OCI-LY3 (cell line): ENCODE measurements around the gene SLC25A43.

ENCODE experiments used
- H2AFZ ChIP-seq: fragments of 200-600, 300-600 bp; shearing (Covaris generic); 2 replicates; pipeline ENCODE4 v1.6.0; 2014; ENCODE audit warnings: antibody characterized with exemption, low read depth, low read length
- H3K27ac ChIP-seq: fragments of 200-600, 300-600 bp; sonication (generic); 2 replicates; pipeline ENCODE4 v1.5.1; 2014; ENCODE audit warnings: mild to moderate bottlenecking, low read length, moderate library complexity, mixed read lengths
- H3K27me3 ChIP-seq: fragments of 200-600, 300-600 bp; sonication (generic); 2 replicates; pipeline ENCODE4 v1.6.1; 2014; ENCODE audit warnings: low read depth, low read length, mixed read lengths
- H3K36me3 ChIP-seq: fragments of 200-600, 300-600 bp; sonication (generic); replicated peaks from 2 replicates; pipeline ENCODE3; 2014; ENCODE audit warnings: low read depth, low read length, mixed read lengths
- H3K4me1 ChIP-seq: fragments of 300-600, 200-600 bp; sonication (generic); 2 replicates; pipeline ENCODE4 v1.6.1; 2014; ENCODE audit warnings: low read length, mixed read lengths
- H3K4me2 ChIP-seq: fragments of 200-600, 300-600 bp; sonication (generic); 2 replicates; pipeline ENCODE4 v1.6.1; 2014; ENCODE audit warnings: low read length, mixed read lengths
- H3K4me3 ChIP-seq: fragments of 300-600, 200-600 bp; sonication (generic); 2 replicates; pipeline ENCODE4 v1.5.1; 2014; ENCODE audit warnings: antibody characterized with exemption, mild to moderate bottlenecking, low read length, moderate library complexity
- H3K79me2 ChIP-seq: fragments of 300-600, 200-600 bp; shearing (Covaris generic); 2 replicates; pipeline ENCODE4 v1.6.1; 2014; ENCODE audit warnings: mild to moderate bottlenecking, low read length, mixed read lengths
- H3K9ac ChIP-seq: fragments of 300-600, 200-600 bp; shearing (Covaris generic); 2 replicates; pipeline ENCODE4 v1.6.0; 2014; ENCODE audit warnings: mild to moderate bottlenecking, low read length, moderate library complexity
- H3K9me3 ChIP-seq: fragments of 200-600, 300-600 bp; shearing (Covaris generic); 2 replicates; pipeline ENCODE4 v1.6.1; 2014; ENCODE audit warnings: low read length, mixed read lengths; ENCODE audit not compliant: insufficient read depth
- H4K20me1 ChIP-seq: fragments of 200-600, 300-600 bp; sonication (generic); 2 replicates; pipeline ENCODE4 v1.6.1; 2016; ENCODE audit warnings: low read length, mixed read lengths; ENCODE audit not compliant: insufficient read depth
- CTCF ChIP-seq: fragments of 200-600, 300-600 bp; sonication (generic); IDR thresholded peaks from 2 replicates; pipeline ENCODE4 v1.5.1; 2014; ENCODE audit warnings: antibody characterized with exemption, low read length, low read depth
- EZH2phosphoT487 ChIP-seq: fragments of 200-600 bp; shearing (Covaris generic); IDR thresholded peaks from 2 replicates; pipeline ENCODE4 v1.6.1; 2018; ENCODE audit warnings: antibody characterized with exemption, mixed run types, low read depth

Gene SLC25A43

DNA sequence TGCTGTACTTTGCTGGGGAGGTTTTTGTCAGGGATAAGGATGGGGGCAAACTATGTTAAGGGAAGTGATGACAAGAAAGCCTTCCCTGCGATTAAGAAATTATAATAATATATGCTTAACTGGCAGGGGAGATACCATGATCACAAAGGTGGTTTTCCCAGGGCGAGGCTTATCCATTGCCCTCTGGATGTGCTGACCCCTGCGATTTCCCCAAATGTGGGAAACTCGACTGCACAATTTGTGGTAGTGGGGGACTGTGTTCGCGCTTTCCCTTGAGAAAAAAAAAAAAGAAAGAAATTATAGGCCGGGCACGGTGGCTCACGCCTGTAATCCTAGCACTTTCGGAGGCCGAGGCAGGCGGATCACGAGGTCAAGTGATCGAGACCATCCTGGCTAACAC lies 24.5 kb downstream of the SLC25A43 start:
- no peak overlapping the region for H3K27ac ChIP-seq
- no peaks in the 10 kb centered on the region for H3K9me3 ChIP-seq
- no peaks in the 10 kb centered on the region for H4K20me1 ChIP-seq
- TF ChIP-seq EZH2phosphoT487 (no peak), CTCF (no peak)
- no peaks in the 10 kb centered on the region for H3K36me3 ChIP-seq
- peaks cover 9% of the 10 kb centered on the region for H3K4me1 ChIP-seq
- H3K4me2 ChIP-seq = no peak overlapping the region
- no peak overlapping the region for H3K4me3 ChIP-seq
- no peaks in the 10 kb centered on the region for H3K27me3 ChIP-seq
- no peaks in the 10 kb centered on the region for H3K79me2 ChIP-seq
- H2AFZ ChIP-seq = no peak overlapping the region
- H3K9ac ChIP-seq = no peak overlapping the region

DNA sequence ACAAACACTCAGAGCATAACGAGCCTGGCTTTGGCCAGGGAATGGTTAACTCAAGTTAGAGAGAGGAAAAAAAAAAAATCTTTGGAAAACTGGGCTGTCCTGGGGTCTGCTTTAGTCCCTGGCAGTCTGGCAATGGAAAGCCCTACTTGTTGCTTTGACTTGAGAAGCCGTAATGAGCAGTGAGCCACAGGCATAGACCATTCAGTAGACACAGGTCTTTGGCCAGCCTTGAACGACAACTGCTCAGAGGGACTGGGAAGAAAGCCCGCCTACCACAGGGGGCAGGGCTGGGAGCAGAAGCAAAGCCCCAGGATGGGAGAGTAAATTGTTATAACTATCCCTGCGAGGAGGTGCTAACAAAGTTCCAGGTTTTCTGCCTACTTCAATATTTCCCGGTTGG lies 25.9 kb downstream of the SLC25A43 start:
- H4K20me1 ChIP-seq = no peaks in the 10 kb centered on the region
- no peaks in the 10 kb centered on the region for H3K27me3 ChIP-seq
- H3K9me3 ChIP-seq = no peaks in the 10 kb centered on the region
- no peaks in the 10 kb centered on the region for H3K79me2 ChIP-seq
- no peak for TF ChIP-seq CTCF
- no peak for TF ChIP-seq EZH2phosphoT487
- H2AFZ ChIP-seq = no peak overlapping the region
- no peaks in the 10 kb centered on the region for H3K36me3 ChIP-seq
- H3K27ac ChIP-seq = no peak overlapping the region
- no peak overlapping the region for H3K4me3 ChIP-seq
- no peak overlapping the region for H3K9ac ChIP-seq
- H3K4me2 ChIP-seq = no peak overlapping the region
- peaks cover 9% of the 10 kb centered on the region for H3K4me1 ChIP-seq

DNA sequence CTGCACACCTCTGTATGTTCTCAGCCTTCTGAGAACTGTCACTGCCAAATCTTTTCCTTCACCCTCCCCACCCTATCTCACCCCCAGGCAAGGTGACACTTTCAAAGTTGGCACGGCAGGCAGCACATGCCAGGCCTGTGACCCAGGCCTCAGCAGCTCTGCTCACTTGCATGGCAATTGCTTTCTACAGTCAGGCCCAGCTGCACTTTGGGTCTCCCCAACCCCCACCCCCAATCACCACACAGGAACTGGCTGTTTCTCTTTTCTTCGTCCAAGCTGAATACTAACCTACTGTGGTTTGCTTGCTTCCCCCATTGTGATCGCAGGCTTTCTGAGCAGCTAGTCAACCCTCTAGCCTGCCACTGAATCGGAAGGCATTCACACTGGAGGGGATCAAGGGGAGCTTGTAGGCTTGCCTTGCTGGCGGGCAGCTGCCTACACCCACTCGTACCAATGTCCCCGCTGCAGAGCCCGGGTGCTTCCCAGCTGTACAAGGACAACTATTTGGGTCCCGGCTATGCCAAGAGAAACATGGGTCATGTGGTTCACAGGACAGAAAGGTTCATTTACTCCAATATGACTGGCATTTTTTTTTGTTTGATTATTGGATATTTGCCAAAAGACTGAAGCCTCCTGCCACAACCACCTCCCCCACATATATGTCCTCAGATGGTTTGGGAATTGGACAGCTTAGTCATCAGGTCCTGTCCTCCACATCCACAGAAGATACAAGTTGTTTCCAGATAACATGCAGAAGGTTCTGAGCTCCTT lies 28.1 kb downstream of the SLC25A43 start:
- Histone ChIP-seq H3K79me2 (no peaks in the 10 kb centered on the region), H3K4me2 (no peak overlapping the region), H3K27ac (no peak overlapping the region), H3K4me1 (peaks cover 9% of the 10 kb centered on the region), H3K9ac (no peak overlapping the region), H4K20me1 (no peaks in the 10 kb centered on the region), H3K36me3 (no peaks in the 10 kb centered on the region), H3K27me3 (no peaks in the 10 kb centered on the region), H3K4me3 (no peak overlapping the region), H3K9me3 (no peaks in the 10 kb centered on the region), H2AFZ (no peak overlapping the region)
- TF ChIP-seq EZH2phosphoT487 (no peak), CTCF (no peak)

GRCh38 chrX:119427795-119428185 lies 28.7 kb downstream of the SLC25A43 start:
- Histone ChIP-seq H3K27me3 (no peaks in the 10 kb centered on the region), H3K36me3 (no peaks in the 10 kb centered on the region), H3K4me2 (no peak overlapping the region), H4K20me1 (no peaks in the 10 kb centered on the region), H2AFZ (no peak overlapping the region), H3K27ac (no peak overlapping the region), H3K4me3 (no peak overlapping the region), H3K79me2 (no peaks in the 10 kb centered on the region), H3K9me3 (no peaks in the 10 kb centered on the region), H3K9ac (no peak overlapping the region), H3K4me1 (peaks cover 9% of the 10 kb centered on the region)
- no peak for TF ChIP-seq CTCF
- TF ChIP-seq EZH2phosphoT487 = no peak
